ENCODE measurements around the gene VKORC1.
"Not testable (repeated sequence)": the region's sequence is repeated elsewhere in the genome, so short reads cannot be mapped to it uniquely, and the experiment has no call there.

The VKORC1 gene

GRCh38 chr16:31106509-31107464, 12.2 kb upstream of the VKORC1 start:
- H3K4me2 ChIP-seq (ENCODE audit: low read length): no peak overlapping the region
- no peaks in the 10 kb centered on the region for H3K27me3 ChIP-seq (ENCODE audit: control insufficient read depth, insufficient read depth, low read length)
- no peak overlapping the region for H3K9ac ChIP-seq
- H3K9me3 ChIP-seq (ENCODE audit: control insufficient read depth, low read length): no peaks in the 10 kb centered on the region
- H3K79me2 ChIP-seq: peaks cover 3% of the 10 kb centered on the region
- peaks cover 3% of the 10 kb centered on the region for H3K4me1 ChIP-seq
- no peak overlapping the region for H2AFZ ChIP-seq
- H3K27ac ChIP-seq: no peak overlapping the region
- no peak for TF ChIP-seq CTCF (IDR thresholded peaks at IDR 0.05)
- no peak overlapping the region for H3K4me3 ChIP-seq (ENCODE audit: low read depth, low read length)
- no peaks in the 10 kb centered on the region for H3K36me3 ChIP-seq (ENCODE audit: control insufficient read depth, insufficient read depth, low read length)

GRCh38 chr16:31105677-31106213, 11.1 kb upstream of the VKORC1 start:
- H3K4me3 ChIP-seq (ENCODE audit: low read depth, low read length): no peak overlapping the region
- H3K27ac ChIP-seq: peak overlapping the region; percentile 47
- H3K79me2 ChIP-seq: peaks cover 3% of the 10 kb centered on the region
- no peaks in the 10 kb centered on the region for H3K9me3 ChIP-seq (ENCODE audit: control insufficient read depth, low read length)
- peaks cover 3% of the 10 kb centered on the region for H3K4me1 ChIP-seq
- no peak overlapping the region for H3K9ac ChIP-seq
- no peaks in the 10 kb centered on the region for H3K36me3 ChIP-seq (ENCODE audit: control insufficient read depth, insufficient read depth, low read length)
- peak; percentile 86 for TF ChIP-seq CTCF (IDR thresholded peaks at IDR 0.05)
- peak overlapping the region; percentile 89 for H2AFZ ChIP-seq
- H3K4me2 ChIP-seq (ENCODE audit: low read length): peak overlapping the region; percentile 82
- H3K27me3 ChIP-seq (ENCODE audit: control insufficient read depth, insufficient read depth, low read length): no peaks in the 10 kb centered on the region

GRCh38 chr16:31100876-31101641, 6.5 kb upstream of the VKORC1 start:
- not testable (repeated sequence) for H3K4me1 ChIP-seq; H3K9ac ChIP-seq; H3K27ac ChIP-seq; H3K4me2 ChIP-seq (ENCODE audit: low read length); H3K27me3 ChIP-seq (ENCODE audit: control insufficient read depth, insufficient read depth, low read length); H3K9me3 ChIP-seq (ENCODE audit: control insufficient read depth, low read length); H2AFZ ChIP-seq; H3K79me2 ChIP-seq; H3K36me3 ChIP-seq (ENCODE audit: control insufficient read depth, insufficient read depth, low read length); H3K4me3 ChIP-seq (ENCODE audit: low read depth, low read length)

GRCh38 chr16:31099860-31100638, 5.5 kb upstream of the VKORC1 start:
- TF ChIP-seq CTCF (IDR thresholded peaks at IDR 0.05): no peak
- no peaks in the 10 kb centered on the region for H3K36me3 ChIP-seq (ENCODE audit: control insufficient read depth, insufficient read depth, low read length)
- no peak overlapping the region for H3K9ac ChIP-seq
- no peak overlapping the region for H3K27ac ChIP-seq
- no peaks in the 10 kb centered on the region for H3K79me2 ChIP-seq
- no peaks in the 10 kb centered on the region for H3K27me3 ChIP-seq (ENCODE audit: control insufficient read depth, insufficient read depth, low read length)
- H3K9me3 ChIP-seq (ENCODE audit: control insufficient read depth, low read length): no peaks in the 10 kb centered on the region
- H3K4me2 ChIP-seq (ENCODE audit: low read length): no peak overlapping the region
- H3K4me1 ChIP-seq: no peaks in the 10 kb centered on the region
- H3K4me3 ChIP-seq (ENCODE audit: low read depth, low read length): no peak overlapping the region
- no peak overlapping the region for H2AFZ ChIP-seq
